Left cardiac atrium (tissue), 4 donors: ENCODE data around the gene PARD3B. TPM values are rescaled to one million over a fixed set of nuclear protein-coding genes. Genes with fewer than 3 reads are reported as not detected.

ENCODE experiments used
- ATAC-seq, 2 donors: fragments of 200-7000 bp; cut with Tn5 transposase; one replicate each; pipeline ENCODE4 v1.9.1; 2020; ENCODE audit warnings: mild to moderate bottlenecking in 2 of 2, moderate library complexity in 2 of 2
- DNase-seq: peaks from one replicate; pipeline ENCODE4 v3.0.0-alpha.2; 2020
- intact Hi-C, 2 donors: fragments of 100-400 bp; cut with DNase I; formaldehyde crosslinking; loops; one replicate each; pipeline versions ENCODE4 v1.14.1 to v1.15.1; 2022 to 2023
- total RNA-seq, 2 donors: library from RNA; stranded (reverse); fragmentation: NEBNext Ultra II Directional; extraction: Animal tissue kit (Norgen Biotek cat#: 25700); gene quantifications; one replicate each; pipeline ENCODE4 v1.2.1, GENCODE V29; 2021
- donor health status: DM: no; HTN: yes; CAD: no.
- donor health status: DM: no; HTN: yes; CAD: no; lungs with severe emphysema.
- donor health status: DM: yes; HTN: yes; CAD: no.
- donor health status: Dilated cardiomyopathy.

Gene PARD3B
- total RNA-seq, 2 donors from 2014 or later, result 12.5 to 12.6 TPM

DNA sequence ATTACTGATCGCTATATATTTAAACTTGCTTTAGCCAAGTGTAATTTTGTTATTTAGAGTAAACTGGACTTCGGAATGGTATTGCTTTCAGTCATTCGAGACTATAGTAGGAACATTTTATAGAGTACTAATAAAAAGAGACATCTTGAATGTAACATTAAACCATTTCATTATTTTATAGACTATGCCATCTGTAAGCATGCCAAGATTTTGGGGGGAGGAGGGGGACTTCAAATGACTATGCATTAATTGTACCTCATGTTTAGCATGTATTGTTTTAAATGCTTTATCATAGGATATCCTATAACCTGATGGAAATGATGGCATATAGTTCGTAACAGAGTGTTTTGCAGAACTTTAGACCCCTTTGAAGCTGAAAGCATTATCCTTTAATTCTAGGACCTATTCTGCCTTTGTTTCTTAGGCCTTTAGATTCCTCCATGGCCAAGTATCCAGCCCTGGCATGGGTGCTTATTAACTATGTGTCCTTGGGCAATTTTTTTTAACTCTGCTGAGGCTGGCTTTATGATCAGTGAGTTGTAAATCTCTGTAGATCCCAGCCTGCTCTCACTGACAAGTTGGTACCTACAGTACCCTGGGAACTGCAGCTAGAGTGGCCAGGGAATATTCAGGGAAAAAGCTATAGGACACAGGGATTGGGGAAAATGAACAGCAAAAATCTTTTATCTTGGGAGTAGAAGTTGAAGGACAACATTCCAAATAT, 93.4 kb downstream of the PARD3B start:
- intact Hi-C loops, result no loop called here
- ATAC-seq (no peak), DNase-seq (no peak)

DNA sequence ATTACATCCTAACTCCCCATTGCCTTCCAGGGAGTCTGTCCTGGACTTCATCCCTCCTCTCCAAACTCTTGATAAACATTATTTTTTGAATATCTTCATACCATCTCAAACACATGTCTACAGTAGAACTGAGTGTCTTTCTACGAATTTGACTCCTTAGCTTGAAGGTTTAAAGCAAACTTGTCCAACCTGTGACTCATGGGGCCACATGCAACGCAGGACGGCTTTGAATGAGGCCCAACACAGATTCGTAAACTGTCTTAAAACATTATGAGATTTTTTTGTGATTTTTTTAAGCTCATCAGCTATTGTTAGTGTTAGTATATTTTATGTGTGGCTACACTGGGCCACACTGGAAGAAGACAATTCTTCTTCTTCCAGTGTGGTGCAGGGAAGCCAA, 98.1 kb downstream of the PARD3B start:
- intact Hi-C loops, result no loop called here
- ATAC-seq (no peak), DNase-seq (no peak)

- DNase-seq (no peak), ATAC-seq (peak in 1 of 2 donors; percentile 39)
- intact Hi-C loops, result no loop called here
These were observed 99.9 kb downstream of the PARD3B start for GRCh38 chr2:204645018-204645773.

DNA sequence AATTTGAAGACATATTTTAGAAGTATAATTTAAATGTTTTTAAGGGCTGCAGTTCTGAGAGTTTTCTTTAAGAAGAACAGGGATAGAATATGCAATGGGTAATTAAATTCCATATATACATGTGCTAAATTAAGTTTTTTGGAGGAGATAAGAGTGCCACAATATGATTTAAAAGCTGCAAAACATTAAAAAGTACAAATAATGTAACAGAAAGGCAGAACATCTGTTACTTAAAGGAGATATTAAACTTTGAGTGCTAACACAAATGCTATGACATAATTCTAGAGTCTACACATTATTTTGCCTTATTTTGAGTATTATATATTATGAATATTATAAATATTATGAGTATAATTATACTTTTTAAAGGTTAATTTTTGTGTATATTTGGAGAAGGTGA, 102.4 kb downstream of the PARD3B start:
- DNase-seq, result no peak
- intact Hi-C loops, result no loop called here
- ATAC-seq, result no peak

GRCh38 chr2:204650611-204651010, 105.3 kb downstream of the PARD3B start:
- ATAC-seq (no peak), DNase-seq (no peak)
- intact Hi-C loops, result no loop called here

DNA sequence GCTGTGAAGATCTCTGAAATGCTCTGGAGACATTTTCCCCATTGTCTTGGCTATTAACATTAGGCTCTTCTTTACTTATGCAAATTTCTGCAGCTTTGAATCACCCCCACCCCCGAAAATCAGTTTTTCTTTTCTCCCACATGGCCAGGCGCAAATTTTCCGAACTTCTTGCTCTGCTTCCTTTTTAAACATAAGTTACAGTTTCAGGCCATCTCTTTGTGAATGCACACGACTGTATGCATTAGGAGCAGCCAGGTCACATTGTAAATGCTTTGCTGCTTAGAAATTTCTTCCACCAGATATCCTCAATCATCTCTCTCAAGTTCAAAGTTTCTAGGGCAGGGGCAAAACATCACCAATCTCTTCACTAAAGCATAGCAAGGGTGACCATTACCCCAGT, 106.8 kb downstream of the PARD3B start:
- no peak for DNase-seq
- intact Hi-C loops, result no loop called here
- no peak for ATAC-seq

DNA sequence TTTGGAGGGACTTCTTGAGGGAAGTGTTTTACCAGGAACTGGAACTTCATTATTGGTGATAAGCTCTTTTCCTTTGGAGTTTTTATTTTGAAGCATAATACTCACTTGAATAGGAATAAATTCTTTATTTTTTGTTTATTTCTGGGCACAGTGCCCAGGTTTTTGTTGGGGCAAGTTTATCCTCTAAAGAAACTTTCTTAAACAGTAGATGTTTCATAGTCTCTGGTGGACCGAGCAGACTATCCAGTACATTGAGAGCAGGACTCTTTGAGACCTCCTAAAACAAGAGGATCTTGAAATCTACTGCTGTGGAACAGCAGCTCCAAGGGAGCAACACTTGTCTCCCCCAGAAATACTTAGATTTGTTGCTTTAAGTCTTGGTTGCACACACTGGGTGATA, 109.4 kb downstream of the PARD3B start:
- no peak for DNase-seq
- no peak for ATAC-seq
- intact Hi-C loops, result no loop called here

GRCh38 chr2:204655101-204655500, 109.8 kb downstream of the PARD3B start:
- intact Hi-C loops, result no loop called here
- ATAC-seq (peak; percentile 57 to 82), DNase-seq (no peak)

GRCh38 chr2:204655626-204656025, 110.4 kb downstream of the PARD3B start:
- ATAC-seq, result no peak
- intact Hi-C loops, result no loop called here

GRCh38 chr2:204657024-204657423, 111.7 kb downstream of the PARD3B start:
- DNase-seq (no peak), ATAC-seq (no peak)
- intact Hi-C loops, result no loop called here

More at GRCh38 chr2:204655626-204656025, 110.4 kb downstream of the PARD3B start:
- DNase-seq, result no peak

- ATAC-seq (no peak), DNase-seq (no peak)
- intact Hi-C loops, result no loop called here
These were observed 117.7 kb downstream of the PARD3B start for GRCh38 chr2:204662956-204663355.

GRCh38 chr2:204663816-204664425, 118.6 kb downstream of the PARD3B start:
- ATAC-seq (no peak), DNase-seq (no peak)
- intact Hi-C loops, result no loop called here

GRCh38 chr2:204664708-204665121, 119.4 kb downstream of the PARD3B start:
- DNase-seq, result no peak
- ATAC-seq, result peak in 1 of 2 donors; percentile 71

GRCh38 chr2:204665207-204665606, 119.9 kb downstream of the PARD3B start:
- DNase-seq (no peak), ATAC-seq (peak in 1 of 2 donors; percentile 48)
- intact Hi-C loops, result no loop called here

More at GRCh38 chr2:204664708-204665121, 119.4 kb downstream of the PARD3B start:
- intact Hi-C loops, result no loop called here

DNA sequence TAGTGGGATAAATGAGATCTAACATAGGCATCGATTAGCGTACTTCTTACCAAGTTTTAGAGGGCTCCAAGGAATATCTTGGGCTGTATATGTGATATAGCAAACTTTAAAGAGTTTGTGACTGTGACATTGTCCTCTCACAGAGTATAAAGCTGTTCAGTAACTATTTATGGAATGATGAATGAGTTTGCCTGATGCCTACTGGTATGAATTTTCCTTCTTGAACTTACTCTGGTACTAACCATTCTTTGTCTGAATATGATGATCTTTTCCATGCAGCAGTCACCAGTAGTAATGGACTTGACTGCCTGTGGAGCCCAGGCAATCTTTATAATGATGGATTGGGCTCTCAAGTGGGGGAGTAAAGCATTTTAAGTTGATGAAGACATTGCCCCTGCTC, 120.5 kb downstream of the PARD3B start:
- no peak for ATAC-seq
- intact Hi-C loops, result no loop called here
- no peak for DNase-seq

DNA sequence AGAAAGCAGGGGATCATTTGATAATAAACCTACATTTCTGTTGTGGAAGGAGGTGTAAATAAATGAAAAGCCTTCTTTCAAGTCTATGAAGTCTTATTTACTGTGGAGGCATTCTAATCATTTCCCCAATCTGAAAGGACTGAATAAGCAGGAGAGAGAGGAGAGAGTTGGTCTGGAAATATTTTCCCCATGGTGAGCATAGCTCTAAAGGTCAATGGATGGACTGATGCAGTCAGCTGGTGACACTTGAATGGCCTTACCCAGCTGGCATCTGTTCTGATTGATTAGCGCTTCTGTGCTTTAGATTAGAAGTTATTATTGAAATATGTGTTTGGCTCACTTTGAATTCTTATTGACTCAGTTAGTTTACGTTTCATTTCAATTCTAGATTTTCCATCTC, 122.7 kb downstream of the PARD3B start:
- no peak for ATAC-seq
- intact Hi-C loops, result no loop called here
- DNase-seq, result no peak

GRCh38 chr2:204669382-204669781, 124.1 kb downstream of the PARD3B start:
- DNase-seq (no peak), ATAC-seq (no peak)
- intact Hi-C loops, result no loop called here

- ATAC-seq, result no peak
- intact Hi-C loops, result no loop called here
- DNase-seq, result no peak
These were observed 124.8 kb downstream of the PARD3B start for GRCh38 chr2:204670124-204670523.

GRCh38 chr2:204670756-204671155, 125.5 kb downstream of the PARD3B start:
- ATAC-seq (no peak), DNase-seq (no peak)
- intact Hi-C loops, result no loop called here

DNA sequence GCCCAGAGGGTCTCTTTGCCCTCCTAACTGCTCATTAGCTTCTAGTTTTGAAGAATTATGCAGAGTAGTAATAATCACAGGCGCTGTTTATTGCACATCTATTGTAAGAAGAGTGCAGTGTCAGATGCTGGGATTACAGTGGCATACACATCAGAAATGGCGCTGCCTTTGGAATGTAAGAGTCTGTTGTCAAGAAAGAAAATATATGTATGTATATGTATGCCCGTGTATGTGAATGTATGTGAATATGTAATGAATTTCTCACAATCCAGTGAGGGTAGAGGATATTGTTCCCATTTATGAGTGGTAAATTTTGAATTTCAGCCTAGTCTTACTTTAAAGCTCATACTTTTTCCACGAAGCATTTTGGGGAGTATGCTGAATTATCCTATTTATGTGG, 127.5 kb downstream of the PARD3B start:
- ATAC-seq (no peak), DNase-seq (no peak)
- intact Hi-C loops, result no loop called here
